HPDE6-E6E7 (cell line): ENCODE measurements around the gene GFER.
"Not testable (repeated sequence)": the region's sequence is repeated elsewhere in the genome, so short reads cannot be mapped to it uniquely, and the experiment has no call there.

Experiments
- DNase-seq: peaks from one replicate; pipeline ENCODE4 v3.0.0; 2011; ENCODE audit warnings: missing footprints; ENCODE audit errors: extremely low spot score

GFER gene

DNA sequence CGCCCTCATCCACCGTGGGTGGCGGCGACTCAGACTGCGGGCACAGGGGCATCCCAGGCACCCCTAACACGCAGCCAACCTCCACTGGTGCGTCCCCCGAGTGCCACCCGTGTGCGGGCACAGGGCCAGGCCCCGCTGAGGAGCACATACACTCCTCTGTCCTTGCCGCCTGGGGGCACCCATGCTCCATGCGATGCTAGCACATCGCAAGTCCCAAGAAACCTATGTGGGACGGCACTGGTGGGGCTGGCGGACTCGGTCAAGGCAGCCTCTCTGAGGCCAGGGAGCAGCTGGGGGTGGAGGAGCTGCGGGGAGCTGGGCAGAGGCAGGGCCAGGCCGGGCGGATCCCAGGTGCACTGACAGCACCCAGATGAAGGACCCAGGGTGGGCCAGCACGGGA is 21.7 kb downstream of the GFER start:
- no peak for DNase-seq

DNA sequence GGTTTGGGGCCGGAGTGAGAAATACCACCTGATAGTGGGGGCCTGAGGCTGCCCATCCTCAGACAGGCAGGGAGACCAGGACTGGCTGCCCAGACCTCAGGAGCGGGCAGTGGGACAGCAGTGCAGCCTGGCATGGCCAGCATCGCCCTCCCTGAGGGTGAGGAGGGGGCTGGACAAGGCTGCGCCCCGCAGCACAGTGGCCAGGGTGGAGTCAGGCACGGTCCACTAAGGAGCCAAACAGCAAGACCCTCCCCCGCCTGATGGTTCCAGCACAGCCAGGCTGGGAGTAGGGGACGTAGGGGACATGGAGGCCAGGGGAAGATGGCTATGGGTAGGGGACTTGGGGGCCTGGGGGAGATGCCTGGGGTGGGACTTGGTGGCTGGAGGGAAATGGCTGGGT is 22.3 kb downstream of the GFER start:
- DNase-seq = no peak

DNA sequence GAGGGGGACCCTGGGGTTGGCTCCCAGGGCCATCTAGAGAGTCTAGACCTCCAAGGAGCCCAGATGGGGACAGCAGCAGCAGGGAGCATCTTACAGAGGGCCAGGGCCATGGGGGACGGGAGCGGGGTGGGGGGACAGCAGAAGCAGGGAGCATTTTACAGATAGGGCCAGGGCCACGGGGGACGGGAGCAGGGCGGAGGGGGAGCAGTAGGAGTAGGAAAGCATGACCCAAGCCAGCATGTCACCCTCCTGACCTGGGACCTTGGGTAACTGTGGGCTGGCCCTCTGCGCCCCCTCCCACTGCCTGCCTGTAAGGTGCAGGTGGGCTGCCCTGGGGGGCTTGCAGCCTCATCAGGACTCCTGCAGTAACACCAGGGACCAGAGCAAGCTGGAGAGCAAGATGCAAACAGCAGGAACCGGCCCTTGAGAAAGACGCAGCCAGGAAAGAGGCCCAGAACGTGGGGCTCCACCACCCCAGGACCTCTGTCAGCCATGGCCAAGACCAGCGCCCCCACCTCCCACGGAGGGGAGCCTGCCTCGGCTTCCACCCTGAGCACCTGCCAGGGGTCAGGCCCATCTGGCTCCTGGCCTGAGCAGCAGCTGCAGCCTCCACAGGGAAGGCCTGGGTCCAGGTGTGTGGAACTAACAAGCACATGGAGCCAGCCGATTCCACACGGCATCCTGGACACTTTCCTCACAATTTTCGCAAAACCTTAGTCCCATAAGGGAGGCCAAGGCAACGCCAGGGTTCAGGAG is 23.3 kb downstream of the GFER start:
- no peak for DNase-seq

DNA sequence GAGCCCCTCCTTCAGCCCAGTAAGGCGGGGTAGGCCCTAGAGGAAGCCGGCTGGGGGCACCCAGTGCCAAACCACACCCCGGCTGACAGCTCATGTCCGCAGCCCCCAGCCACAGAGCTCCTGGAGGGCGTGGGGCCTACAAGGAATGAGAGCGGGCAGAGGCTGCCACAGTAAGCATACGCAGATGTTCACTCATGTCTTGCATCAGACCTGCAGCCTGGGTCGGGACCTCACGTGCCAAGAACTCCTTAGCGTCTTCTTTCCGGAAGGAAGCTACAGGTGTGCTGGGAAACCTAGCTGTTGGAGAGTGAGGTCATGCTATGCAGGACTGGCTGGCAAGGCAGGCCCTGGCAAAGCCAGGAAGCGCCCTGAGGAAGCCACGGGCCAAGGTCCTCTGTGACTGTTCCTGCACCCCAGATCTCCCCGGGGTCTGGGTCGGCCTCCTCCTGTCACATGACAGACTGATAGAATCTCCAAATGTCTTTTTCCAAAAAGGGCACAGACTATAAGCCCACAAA is 24.1 kb downstream of the GFER start:
- DNase-seq = peak; percentile 86

DNA sequence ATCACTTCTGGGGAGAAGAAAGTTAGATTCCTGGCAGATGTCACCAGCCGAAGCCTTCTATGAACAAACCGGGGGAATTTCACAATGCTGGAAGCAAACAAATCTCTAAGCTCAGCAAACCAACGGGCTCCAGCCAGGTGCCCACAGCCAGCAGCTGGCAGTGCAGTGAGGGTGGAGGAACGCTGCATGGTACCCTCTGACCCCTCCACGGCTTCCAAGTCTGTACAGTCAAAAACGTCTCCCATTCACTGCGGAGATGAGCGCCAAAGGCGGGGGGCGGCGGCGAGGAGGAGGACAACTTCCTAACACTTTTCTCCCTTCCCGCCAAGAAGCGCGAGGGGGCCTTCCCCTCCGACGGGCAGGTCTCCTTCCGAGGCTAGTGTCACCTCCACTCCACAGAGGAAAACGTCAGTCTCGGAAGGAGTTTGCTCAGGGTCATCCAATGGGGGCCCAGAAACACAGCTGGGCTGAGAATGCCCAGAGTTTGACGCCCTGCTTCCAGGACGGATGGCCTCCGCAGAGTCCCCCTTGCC is 24.7 kb downstream of the GFER start:
- DNase-seq = no peak

DNA sequence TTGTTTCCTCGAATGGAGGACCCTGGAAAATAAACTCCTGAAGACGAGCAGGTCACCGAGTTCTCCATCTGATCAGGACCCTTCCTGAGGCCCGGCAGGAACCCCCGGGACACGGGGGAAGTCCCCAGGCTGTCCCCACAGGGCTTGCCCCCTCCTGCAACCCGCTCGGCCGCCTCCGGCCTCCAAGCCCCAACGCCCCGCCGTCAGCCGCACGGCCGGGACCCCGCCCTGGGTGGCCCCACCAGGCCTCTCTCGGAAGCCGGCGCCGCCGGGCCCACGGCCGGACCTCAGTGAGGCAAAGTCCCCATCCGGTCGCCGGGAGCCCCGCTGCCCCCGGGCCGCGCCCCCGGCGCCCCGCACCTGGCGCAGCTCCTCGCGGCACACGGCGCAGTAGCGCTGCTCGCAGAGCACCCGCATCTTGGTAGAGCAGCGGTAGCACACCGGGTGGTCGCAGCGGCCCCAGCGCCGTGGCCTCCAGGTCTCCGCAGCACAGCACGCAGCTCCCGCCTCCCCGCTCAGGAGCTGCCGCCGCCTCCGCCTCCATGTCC is 25.2 kb downstream of the GFER start:
- DNase-seq = no peak

DNA sequence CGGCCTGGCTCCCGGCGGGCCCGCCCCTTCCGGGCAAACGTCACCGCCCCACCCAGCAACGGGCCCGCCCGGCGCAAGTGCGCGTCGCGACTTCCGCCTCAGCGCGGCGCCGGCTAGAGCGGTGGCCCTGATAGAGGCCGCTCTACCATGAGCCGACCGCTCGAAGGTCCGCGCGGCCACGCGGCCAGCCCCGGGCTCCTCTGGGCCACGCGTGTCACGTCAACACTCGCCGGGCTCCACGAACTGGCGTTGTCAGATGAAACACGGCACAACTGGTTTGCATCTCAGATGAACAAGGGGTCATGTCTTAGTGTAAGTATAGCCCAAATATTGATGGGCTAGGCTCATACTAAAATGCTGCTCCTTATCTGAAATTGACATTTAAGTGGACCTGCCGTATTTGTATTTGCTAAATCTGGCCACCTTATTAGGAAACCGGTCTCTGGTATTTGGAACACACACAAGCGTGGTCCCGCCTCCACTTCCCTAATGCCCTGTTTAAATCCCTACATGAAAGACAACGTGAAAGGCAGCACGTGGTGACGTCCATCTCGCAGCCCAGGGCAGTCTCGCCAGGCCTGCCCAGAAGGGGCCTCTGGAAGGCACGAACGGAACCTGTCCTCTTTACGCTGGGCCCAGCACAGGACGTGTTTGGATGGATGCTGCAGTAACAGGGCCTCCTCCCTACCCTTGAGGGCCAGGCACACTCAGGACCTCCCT is 26.0 kb downstream of the GFER start, which contains the start of gene ZNF598:
TSS of gene ZNF598 (minus strand) at position 31 of the 720 bp plus-strand sequence.
- DNase-seq = no peak

DNA sequence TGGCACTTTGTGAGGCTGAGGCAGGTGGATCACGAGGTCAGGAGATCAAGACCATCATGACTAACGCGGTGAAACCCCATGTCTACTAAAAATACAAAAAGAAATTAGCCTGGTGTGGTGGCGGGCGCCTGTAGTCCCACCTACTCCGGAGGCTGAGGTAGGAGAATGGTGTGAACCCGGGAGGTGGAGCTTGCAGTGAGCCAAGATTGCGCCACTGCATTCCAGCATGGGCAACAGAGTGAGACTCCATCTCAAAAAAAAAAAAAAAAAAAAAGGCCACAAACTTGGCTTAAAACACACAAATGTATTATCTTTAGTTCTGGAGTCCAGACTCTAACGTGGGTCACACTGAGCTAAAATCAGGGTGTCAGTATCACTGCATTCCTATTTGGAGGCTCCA is 27.7 kb downstream of the GFER start:
- DNase-seq = not testable (repeated sequence)

DNA sequence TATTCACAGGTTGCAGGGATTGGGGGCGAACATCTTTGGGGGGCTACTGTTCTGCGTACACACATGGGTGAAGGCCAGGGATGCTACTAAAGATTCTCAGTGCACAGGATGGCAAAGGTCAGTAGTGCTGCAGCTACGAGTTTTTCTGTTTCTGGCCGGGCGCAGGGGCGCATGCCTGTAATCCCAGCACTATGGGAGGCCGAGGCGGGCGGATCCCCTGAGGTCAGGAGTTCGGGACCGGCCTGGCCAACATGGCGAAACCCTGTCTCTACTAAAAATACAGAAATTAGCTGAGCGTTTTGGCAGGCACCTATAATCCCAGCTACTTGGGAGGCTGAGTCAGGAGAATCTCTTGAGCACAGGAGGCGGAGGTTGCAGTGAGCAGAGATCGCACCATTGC is 29.5 kb downstream of the GFER start:
- DNase-seq = no peak

DNA sequence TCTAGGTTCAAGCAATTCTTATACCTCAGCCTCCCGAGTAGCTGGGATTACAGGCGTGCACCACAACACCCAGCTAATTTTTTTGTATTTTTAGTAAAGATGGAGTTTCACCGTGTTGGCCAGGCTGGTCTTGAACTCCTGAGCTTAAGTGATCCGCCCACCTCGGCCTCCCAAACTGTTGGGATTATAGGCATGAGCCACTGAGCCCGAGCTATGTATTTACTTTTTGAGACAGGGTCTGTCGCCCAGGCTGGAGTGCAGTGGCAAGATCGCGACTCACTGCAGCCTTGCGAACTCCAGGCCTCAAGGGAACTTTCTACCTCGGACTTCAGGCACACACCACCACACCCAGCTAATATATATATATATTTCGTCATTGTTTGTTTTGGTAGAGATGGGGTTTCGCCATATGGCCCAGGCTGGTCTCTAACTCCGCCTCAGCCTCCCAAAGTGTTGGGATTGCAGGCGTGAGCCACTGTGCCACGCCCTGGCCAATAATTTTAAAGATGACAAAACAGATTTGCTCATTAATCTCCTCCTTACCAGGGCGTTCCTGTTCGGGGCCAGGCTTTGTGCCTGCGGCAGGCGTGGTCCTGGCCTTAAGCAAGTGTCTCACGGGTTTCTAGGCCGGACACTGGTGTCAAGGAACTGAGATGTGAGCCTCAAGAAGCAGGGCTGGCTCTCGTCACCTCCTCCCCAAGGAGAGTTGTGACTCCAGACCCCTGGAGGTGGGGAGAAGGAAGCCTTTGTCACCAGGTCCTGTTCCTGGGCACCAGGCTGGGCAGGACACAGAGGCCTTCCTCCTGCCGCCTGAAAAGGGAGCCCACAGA is 31.3 kb downstream of the GFER start:
- DNase-seq = peak; percentile 66

DNA sequence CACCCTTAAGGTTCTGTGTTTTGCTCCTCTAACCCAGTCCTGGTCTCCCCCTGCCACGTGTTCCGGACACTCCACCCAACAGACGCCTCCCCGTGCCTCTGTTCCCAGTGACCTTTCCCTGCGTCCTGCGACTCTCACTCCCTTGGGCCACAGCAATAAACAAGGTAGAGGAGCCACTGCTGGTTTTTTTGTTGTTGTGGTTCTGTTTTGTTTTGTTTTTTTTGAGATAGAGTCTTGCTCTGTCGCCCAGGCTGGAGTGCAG is 31.9 kb downstream of the GFER start:
- DNase-seq = no peak

DNA sequence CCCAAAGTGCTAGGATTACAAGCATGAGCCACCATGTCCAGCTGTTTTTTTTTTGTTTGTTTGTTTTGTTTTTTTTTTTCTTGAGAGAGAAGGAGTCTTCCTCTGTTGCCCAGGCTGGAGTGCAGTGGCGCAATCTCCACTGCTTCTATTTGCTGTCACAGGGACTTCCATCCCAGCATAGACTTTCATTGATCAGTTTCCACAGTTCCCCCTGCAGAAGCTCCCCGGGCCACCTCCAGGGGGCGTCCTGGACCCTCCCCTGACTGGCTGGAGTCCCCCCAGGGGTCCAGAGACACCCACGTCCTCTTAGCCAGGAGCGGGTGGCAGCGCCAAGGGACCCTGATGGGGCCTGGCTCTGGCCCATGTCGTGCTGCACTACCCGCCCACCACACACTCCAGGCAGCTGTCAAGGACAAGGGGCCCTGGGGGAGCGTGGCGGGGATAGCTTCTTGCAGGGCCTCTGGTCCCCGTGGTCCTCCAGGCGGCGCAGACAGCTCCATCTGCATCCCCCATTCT is 32.5 kb downstream of the GFER start:
- DNase-seq = no peak

DNA sequence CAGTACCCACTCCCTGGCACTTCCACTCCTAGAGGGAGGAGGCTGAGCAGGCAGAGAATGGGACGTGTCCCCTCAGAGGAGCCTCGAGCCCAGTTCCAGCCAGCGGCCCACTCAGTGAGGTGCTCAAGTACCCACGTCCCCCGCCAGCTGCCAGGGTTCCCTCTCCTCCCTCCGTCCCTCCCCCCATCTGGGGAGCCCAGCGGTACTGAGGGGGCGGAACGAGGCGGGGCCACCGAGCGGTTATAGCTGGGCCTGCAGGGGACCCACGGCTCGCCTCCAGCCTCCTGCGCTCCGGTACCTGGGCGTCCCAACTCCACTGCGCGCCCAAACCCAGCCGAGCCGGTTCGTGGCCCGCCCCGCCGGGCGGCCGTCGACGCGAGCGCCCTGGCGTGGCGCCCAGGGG is 35.5 kb downstream of the GFER start, which contains the start of gene NPW:
TSS of gene NPW (plus strand) at position 268 of the 403 bp plus-strand sequence.
- no peak for DNase-seq

DNA sequence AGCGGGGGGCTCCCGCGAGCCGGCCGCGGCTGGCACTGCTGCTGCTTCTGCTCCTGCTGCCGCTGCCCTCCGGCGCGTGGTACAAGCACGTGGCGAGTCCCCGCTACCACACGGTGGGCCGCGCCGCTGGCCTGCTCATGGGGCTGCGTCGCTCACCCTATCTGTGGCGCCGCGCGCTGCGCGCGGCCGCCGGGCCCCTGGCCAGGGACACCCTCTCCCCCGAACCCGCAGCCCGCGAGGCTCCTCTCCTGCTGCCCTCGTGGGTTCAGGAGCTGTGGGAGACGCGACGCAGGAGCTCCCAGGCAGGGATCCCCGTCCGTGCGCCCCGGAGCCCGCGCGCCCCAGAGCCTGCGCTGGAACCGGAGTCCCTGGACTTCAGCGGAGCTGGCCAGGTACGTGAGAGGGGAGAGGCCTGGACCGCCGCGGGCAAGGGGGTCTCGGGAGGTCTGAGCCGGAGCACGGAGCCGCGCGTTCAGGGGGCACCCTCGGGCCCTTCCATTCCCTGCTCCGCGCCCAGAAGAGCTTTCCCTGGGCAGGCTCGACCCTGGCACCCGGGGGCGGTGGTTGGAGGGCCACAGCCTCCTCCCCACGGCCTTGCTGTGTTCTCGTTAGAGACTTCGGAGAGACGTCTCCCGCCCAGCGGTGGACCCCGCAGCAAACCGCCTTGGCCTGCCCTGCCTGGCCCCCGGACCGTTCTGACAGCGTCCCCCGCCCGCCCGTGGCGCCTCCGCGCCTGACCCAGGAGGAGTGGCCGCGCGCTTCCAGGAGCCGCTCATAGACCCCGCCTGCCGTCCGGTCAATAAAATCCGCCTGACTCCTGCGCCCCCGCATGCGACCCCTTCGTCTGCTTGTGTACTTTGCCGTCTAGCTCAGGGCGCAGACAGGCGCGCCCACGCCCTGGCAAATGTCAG is 36.2 kb downstream of the GFER start:
- no peak for DNase-seq

DNA sequence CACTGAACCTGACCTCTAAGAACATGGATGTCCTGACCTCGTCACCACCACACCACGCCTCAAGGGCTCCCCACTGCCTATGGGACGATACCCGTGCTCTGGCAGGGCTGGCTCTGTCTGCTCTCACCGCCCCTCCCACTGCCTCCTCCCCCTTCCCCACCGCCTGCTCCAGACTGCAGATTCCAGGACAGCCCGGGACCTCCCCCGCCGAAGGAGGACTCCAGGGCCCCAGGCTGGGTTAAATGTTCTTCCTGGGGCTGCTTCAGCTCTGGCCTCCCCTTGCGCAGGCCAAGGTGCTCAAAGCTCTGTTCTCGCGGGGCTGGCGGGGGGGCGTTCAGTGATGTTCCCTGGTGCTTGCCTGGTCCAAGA is 38.7 kb downstream of the GFER start:
- peak; percentile 38 for DNase-seq

DNA sequence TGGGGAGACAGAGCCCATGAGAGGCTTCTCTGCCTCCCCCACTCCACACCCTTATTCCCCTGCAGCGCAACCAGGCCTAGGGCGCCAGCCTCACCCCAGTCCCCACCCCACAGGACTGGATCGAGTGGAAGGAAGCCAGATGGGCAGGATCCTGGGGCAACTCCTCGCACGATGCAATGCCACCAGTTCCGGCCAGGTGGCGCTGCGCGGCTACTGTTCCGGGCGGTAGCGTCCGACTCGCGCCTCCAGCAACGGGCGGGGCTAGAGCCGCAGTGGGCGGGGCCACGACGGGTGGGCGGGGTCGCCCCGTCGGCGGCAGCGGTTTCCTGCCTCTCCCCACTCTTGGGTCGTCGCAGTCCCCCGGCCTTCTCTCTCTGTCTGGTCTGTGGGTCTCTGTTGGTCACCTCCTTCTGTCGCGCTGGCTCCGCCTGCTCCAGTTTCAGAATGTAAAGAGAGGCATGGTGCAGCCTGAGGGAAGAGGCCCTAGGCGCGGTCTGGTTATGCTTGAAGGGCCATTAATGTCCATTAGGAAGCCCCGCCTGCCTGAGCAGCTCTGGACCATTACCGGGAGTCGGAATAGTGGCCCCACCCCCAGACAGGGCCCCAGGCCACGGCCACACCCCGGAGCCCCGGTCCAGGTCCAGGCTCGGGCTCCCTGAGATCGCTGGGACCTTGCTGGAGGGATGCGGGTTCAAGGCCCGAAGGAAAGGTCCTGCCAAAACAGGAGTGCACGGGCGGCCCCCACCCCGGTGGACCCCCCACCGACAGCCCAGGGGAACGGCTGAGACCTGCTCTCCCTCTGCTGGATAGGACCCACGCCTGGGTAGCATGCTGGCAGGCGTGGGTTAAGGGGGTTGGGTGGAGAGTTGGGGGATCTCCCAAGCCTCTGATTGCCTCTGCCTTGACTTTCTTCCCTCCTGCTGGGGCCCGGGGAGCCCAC is 39.4 kb downstream of the GFER start:
- peak; percentile 79 for DNase-seq

DNA sequence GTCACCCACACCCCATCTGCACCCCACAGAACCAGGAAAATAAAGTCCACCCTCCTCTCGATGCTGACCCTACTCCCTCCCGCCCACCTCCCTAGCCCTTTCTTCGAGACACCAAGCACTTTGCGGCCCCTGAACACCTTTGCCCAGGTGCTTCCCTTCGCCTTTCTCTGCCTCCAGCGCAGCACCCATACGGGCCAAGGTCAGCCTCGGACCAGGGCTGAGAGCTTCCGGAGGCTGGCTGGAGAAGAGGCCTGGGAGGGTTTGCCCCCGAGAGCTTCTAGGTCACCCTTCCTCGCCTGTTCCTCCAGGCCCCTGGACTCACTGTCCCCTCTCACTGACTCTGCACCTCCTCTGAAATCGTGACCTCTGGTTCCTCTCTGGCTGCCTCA is 40.0 kb downstream of the GFER start:
- no peak for DNase-seq

DNA sequence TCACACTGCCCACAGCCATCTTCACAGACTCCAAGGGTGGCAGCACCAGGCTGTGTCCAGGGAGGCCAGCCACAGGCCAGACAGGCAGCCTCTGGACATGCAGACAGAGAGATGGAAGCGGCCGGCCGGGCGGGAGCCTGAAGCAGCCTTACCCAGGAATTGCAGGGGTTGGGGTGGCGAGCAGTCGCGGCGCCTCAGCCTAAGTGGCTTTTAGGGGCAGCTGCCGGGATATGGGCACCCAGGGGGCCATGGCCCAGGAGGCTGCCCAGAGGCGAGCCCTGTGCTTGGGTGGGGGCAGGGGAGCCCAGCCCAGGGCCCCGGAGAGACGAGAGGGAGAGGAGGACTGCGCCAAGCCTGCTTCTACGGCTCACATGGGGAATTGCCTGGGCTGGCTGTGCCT is 41.3 kb downstream of the GFER start:
- no peak for DNase-seq

DNA sequence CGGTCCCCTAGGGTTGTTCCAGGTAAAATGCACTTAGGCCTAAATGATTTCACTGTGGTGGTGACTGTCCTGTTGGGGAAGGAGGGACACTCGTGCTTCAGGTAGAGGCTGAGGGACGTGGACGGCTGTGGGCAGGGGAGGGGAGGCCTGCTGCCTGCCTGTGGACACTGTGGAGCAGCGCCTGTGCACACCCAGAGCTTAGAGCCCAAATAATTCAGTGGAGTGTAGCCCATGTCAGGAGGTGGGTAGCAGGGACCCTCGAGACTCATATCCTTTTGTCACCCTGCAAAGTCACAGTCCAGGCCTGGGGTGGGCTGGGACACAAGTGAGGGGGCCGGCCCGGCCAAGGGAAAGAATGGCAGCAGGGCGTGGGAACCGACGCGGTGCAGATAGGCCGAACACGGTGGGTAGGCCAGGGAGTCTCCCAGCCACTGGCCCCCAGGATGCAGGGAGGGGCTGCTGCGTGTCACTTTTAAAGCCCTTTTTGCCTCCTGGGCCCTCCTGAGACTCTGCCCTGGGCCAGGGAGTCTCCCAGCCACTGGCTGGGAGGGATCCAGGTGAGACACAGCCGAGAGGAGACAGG is 42.0 kb downstream of the GFER start:
- DNase-seq = no peak
